HG03575 (cell line): ENCODE data around the gene GM2A.
A peak's percentile ranks its signal among the peaks of the same experiment; 100 is the strongest.

ENCODE experiments used
- ATAC-seq: cut with Tn5 transposase; IDR thresholded peaks from one replicate; pipeline ENCODE4 v1.9.1; 2021; ENCODE audit not compliant: unreplicated experiment, insufficient number of reproducible peaks, low FRiP score; ENCODE audit errors: extremely low read depth

GM2A gene

GRCh38 chr5:151252762-151253604, at the start of gene GM2A:
Gene GM2A (plus strand): TSS chr5:151253185. CDS start chr5:151253217, 32 bp downstream.
- ATAC-seq = peak; percentile 55

GRCh38 chr5:151204051-151204450, 48.9 kb upstream of the GM2A start:
- no peak for ATAC-seq

GRCh38 chr5:151205411-151205810, 47.6 kb upstream of the GM2A start:
- ATAC-seq = no peak

GRCh38 chr5:151208481-151208914, 44.5 kb upstream of the GM2A start:
- ATAC-seq = no peak

GRCh38 chr5:151212406-151212798, 40.6 kb upstream of the GM2A start:
- no peak for ATAC-seq

GRCh38 chr5:151213803-151214613, 39.0 kb upstream of the GM2A start:
- ATAC-seq = peak; percentile 42

GRCh38 chr5:151214614-151215545, 38.1 kb upstream of the GM2A start:
- ATAC-seq = peak; percentile 26

- no peak for ATAC-seq
These were observed 37.5 kb upstream of the GM2A start for GRCh38 chr5:151215546-151215880.

GRCh38 chr5:151216781-151217180, 36.2 kb upstream of the GM2A start:
- no peak for ATAC-seq

GRCh38 chr5:151218177-151218576, 34.8 kb upstream of the GM2A start:
- ATAC-seq = no peak

GRCh38 chr5:151219138-151219537, 33.8 kb upstream of the GM2A start:
- no peak for ATAC-seq

GRCh38 chr5:151219789-151220188, 33.2 kb upstream of the GM2A start:
- no peak for ATAC-seq

- no peak for ATAC-seq
These were observed 31.4 kb upstream of the GM2A start for GRCh38 chr5:151221574-151221973.

- no peak for ATAC-seq
These were observed 30.8 kb upstream of the GM2A start for GRCh38 chr5:151222054-151222789.

- no peak for ATAC-seq
These were observed 30.1 kb upstream of the GM2A start for GRCh38 chr5:151222790-151223446.

- no peak for ATAC-seq
These were observed 29.3 kb upstream of the GM2A start, which contains the start of gene CCDC69 for GRCh38 chr5:151223447-151224264. Gene CCDC69 (minus strand): TSS chr5:151224092. CDS start chr5:151223970, 122 bp downstream.

GRCh38 chr5:151224372-151224771, 28.6 kb upstream of the GM2A start:
- ATAC-seq = no peak
